GM12892 (cell line): ENCODE measurements around the gene VSIG2.

Experiments
- DNase-seq: peaks from one replicate; pipeline ENCODE4 v3.0.0; 2011; ENCODE audit not compliant: insufficient read length
- FAIRE-seq: peaks from 2 replicates; lab custom pipeline; 2011; peaks lifted over from hg19 to GRCh38; lab: Jason Lieb, UNC
- POLR2A ChIP-seq: IDR thresholded peaks from 2 replicates; pipeline ENCODE4 v1.6.1; 2011; ENCODE audit warnings: low read depth, low read length, control low read depth
- POLR2AphosphoS5 ChIP-seq: IDR thresholded peaks from 2 replicates; pipeline ENCODE4 v1.6.1; 2011; ENCODE audit warnings: low read depth, low read length, control low read depth
- TAF1 ChIP-seq: IDR thresholded peaks from 2 replicates; pipeline ENCODE4 v1.6.1; 2011; ENCODE audit warnings: low read depth, mild to moderate bottlenecking, control low read depth, low read length, borderline replicate concordance

The VSIG2 gene

DNA sequence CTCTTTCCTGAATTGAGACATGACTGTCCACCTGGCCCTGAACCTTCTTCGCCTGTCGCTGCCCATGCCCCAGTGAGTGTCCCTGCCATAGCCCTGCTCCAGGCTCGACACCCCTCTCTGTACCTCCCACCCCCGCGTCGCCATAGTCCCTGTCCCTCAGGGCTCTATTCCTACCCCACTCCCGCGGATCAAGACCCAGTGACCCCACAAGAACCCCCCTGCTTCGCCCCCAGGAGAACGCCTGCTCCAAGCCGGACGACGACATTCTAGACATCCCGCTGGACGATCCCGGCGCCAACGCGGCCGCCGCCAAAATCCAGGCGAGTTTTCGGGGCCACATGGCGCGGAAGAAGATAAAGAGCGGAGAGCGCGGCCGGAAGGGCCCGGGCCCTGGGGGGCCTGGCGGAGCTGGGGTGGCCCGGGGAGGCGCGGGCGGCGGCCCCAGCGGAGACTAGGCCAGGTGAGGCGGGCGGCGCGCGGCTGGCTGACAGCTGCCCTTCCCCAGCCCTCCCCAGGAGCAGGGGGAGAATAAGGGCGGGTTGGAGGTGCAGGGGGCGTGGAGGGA lies 6.7 kb downstream of the VSIG2 start:
- TF ChIP-seq TAF1 (no peak), POLR2AphosphoS5 (no peak), POLR2A (no peak)
- FAIRE-seq (no peak), DNase-seq (no peak)

DNA sequence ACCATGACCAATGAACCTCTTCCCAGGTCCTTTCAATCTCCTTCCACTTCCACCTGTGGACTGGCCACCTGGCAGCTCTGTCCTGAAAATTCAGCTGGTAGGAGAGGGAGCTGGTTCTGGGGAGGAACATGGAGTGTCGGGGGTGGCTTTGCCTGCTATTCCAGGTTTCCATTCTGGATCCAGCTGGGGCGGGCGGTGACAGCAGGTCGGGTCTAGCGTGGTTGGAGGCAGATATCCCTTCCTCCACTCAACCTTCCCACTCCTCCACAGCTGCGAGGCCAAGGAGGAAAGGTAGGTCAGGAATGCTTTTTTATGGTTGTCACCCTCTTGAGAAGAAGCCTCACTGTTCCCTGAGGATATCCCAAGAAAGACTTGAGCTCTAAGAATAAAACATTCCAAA lies 9.0 kb downstream of the VSIG2 start:
- TF ChIP-seq TAF1 (no peak), POLR2AphosphoS5 (no peak), POLR2A (no peak)

GRCh38 chr11:124742555-124742954 lies 9.5 kb downstream of the VSIG2 start:
- FAIRE-seq = no peak
- no peak for DNase-seq
- no peak for TF ChIP-seq POLR2A
- TF ChIP-seq POLR2AphosphoS5 = no peak
- no peak for TF ChIP-seq TAF1

More for the DNA sequence above, 9.0 kb downstream of the VSIG2 start:
- FAIRE-seq (no peak), DNase-seq (no peak)

GRCh38 chr11:124740277-124740882 lies 11.7 kb downstream of the VSIG2 start:
- DNase-seq = no peak
- FAIRE-seq = peak; percentile 75

GRCh38 chr11:124739479-124740276 lies 12.4 kb downstream of the VSIG2 start, which contains the start of gene NRGN:
TSS of gene NRGN (plus strand) at chr11:124739942. CDS start at chr11:124740085, 143 bp downstream.
- DNase-seq = peak; percentile 94
- FAIRE-seq = peak; percentile 93
- TF ChIP-seq TAF1 = no peak
- no peak for TF ChIP-seq POLR2AphosphoS5
- TF ChIP-seq POLR2A = no peak

More at GRCh38 chr11:124740277-124740882, 11.7 kb downstream of the VSIG2 start:
- no peak for TF ChIP-seq TAF1
- TF ChIP-seq POLR2A = no peak
- TF ChIP-seq POLR2AphosphoS5 = no peak

GRCh38 chr11:124738713-124739478 lies 13.2 kb downstream of the VSIG2 start:
- FAIRE-seq (no peak), DNase-seq (no peak)
- TF ChIP-seq POLR2AphosphoS5 (no peak), POLR2A (no peak), TAF1 (no peak)

DNA sequence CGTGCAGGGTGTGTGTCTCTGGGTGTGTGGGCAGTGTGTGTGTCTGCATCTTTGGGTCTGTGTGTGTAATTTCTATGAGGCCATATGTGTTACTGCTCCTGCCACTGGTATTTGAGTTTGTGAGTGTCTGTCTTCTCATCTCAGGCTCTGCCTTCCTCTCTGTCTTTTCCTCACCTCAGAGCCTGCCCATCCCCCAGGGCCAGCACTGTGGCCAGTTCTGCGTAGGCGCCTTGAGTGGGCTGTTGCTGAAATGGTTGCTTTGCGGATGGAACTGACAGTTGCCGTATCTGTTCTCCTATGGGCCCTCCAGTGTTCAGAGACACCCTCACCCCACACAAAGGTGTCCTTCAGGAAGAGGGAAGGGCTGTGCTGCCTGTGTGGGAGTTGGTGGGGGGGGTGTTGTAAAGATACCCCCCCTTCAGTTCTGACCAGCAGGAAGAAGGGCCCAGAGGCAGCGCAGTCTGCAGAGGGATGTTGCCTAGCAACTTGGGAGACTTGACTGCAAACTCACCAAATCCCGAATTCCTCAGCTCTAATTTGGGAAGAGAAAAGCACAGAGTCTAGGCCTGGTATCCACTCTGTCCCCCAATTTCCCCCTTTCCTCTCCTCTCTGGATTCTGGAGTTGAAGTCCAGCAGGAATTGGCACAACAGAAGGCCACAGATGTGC lies 14.3 kb downstream of the VSIG2 start:
- FAIRE-seq (no peak), DNase-seq (no peak)
- TF ChIP-seq TAF1 (no peak), POLR2A (no peak), POLR2AphosphoS5 (no peak)

GRCh38 chr11:124736736-124737135 lies 15.3 kb downstream of the VSIG2 start:
- no peak for FAIRE-seq
- TF ChIP-seq POLR2A (no peak), TAF1 (no peak), POLR2AphosphoS5 (no peak)

GRCh38 chr11:124732230-124732629 lies 19.8 kb downstream of the VSIG2 start:
- TF ChIP-seq POLR2A = no peak
- TF ChIP-seq POLR2AphosphoS5 = no peak
- TF ChIP-seq TAF1 = no peak
- FAIRE-seq = no peak
- DNase-seq = no peak

More at GRCh38 chr11:124736736-124737135, 15.3 kb downstream of the VSIG2 start:
- no peak for DNase-seq

GRCh38 chr11:124729571-124729970 lies 22.5 kb downstream of the VSIG2 start:
- FAIRE-seq (no peak), DNase-seq (no peak)
- TF ChIP-seq POLR2A = no peak
- no peak for TF ChIP-seq POLR2AphosphoS5
- no peak for TF ChIP-seq TAF1

DNA sequence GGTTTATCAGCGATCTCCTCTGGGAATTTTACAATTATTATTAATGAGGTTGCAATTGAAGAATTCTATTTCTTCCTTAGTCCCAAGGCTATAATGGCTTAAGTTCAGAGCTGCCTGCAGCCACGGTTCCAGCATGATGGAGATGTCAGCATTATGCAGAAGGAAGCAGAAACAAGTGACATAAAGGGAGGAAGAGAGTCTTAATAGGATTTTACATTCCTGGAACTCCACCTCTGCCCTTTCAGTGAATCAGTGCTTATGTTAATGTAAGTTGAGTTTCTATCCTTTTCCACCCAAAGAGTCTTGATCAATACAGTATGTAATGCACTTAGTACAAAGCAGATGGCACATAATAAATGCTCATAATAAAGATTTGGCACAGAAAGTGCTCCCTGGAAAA lies 23.9 kb downstream of the VSIG2 start:
- FAIRE-seq (no peak), DNase-seq (no peak)
- TF ChIP-seq POLR2A (no peak), POLR2AphosphoS5 (no peak), TAF1 (no peak)
